Hepatic stellate cell (primary cell): ENCODE data around the gene GLI1.
A peak's percentile ranks its signal among the peaks of the same experiment; 100 is the strongest.
"Not testable (repeated sequence)": the region's sequence is repeated elsewhere in the genome, so short reads cannot be mapped to it uniquely, and the experiment has no call there.

Experiments used
- DNase-seq: peaks from one replicate; pipeline ENCODE4 v3.0.0; 2011; ENCODE audit warnings: low spot score

Gene GLI1

DNA sequence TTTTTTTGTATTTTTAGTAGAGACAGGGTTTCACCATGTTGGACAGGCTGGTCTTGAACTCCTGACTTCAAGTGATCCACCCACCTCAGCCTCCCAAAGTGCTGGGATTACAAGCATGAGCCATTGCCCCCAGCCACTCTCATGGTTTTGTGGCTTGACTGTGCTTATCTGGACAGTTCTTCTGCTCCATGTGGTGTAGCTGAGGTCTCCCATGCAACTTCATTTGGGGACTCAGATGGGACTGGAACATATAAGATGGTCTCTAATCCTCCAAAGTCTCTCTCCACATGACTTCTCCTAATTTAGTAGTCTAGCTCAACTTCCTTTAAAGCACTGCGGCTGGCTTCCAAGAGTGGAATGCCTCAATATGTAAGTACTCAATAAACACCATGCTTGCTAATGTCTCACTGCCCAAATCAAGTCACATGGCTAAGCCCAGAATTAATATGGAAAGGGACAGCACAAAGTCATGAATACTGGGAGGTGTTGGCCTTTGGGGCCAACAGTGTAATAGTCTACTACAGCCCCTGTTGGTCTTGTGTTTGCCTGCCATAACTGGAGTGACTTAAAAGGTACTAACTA, 17.6 kb upstream of the GLI1 start:
- DNase-seq, result no peak

DNA sequence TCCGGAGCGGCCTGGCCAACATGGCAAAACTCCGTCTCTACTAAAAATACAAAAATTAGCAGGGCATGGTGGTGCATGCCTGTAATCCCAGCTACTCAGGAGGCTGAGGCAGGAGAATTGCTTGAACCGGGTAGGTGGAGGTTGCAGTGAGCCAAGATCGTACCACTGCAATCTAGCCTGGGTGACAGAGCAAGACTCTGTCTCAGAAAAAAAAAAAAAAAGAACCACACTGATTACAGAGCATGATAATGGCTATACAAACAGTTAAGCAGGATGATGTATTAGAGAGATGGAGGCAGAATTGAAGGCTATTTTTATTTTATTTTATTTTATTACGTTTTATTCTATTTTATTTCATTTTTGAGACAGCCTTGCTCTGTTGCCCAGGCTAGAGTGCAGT, 15.2 kb upstream of the GLI1 start:
- DNase-seq, result not testable (repeated sequence)

DNA sequence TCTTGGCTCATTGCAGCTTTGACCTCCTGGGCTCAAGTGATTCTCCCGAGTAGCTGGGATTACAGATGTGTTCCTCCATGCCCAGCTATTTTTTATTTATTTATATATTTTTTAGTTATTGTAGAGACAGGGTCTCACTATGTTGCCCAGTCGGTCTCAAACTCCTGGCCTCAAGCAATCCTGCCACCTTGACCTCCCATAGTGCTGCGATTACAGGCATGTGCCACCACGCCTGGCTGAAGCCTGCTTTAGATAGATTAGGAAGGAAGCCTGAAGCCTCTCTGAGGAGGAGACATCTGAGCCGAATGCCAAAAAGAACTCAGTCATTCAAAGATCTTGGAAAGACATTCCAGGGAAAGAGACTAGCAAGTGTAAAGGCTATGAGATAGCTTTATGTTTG, 14.8 kb upstream of the GLI1 start:
- no peak for DNase-seq

DNA sequence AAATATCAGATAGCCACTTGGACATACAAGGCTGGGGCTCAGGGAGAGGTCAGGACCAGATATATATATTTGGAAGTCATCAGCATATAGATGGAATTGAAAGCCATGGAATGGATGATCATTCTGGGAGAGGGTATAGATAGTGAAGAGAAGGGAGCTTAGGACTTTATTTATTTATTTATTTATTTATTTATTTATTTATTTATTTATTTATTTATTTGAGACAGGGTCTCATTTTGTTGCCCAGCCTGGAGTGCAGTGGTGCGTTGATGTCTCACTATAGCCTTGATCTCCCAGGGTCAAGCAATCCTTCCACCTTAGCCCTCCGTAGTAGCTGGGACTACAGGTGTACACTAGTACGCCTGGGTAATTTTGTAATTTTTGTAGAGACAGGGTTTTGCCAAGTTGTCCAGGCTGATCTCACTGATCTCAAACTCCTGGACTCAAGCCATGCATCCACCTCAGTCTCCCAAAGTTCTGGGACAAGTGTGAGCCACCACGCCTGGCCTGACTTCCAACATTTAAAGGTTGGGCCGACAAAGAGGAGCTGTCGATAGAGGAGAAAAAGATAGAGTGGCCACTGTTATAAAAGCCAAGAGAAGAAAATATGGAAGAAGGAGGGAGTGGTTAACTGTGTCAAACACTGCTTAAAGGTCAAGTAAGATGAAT, 13.2 kb upstream of the GLI1 start:
- no peak for DNase-seq

DNA sequence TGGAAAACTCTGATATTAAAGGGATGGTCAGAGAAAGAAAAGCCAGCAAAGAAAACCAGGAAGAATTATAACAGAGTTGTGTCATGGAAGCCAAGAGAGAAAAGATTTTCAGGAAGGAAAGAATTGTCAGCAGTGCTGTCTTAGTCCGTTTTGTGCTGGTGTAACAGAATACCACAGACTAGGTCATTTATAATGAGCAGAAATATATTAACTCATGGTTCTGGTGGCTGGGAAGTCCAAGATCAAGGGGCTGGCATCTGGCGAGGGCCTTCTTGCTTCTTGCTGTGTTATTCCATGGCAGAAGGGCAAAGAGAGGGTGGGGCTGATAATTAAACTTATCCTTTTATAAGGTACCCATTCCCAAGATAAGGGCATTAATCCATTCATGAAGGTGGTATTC, 10.9 kb upstream of the GLI1 start:
- DNase-seq, result no peak

DNA sequence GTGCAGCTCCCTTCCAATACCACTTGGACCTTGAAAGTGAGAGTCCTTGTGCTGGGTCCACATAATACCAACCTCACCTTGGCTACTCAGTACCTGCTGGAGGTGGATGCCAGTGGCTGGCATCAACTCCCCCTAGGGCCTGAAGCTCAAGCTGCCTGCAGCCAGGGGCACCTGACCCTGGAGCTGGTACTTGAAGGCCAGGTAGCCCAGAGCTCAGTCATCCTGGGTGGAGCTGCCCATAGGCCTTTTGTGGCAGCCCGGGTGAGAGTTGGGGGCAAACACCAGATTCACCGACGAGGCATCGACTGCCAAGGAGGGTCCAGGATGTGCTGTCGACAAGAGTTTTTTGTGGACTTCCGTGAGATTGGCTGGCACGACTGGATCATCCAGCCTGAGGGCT, 10.2 kb upstream of the GLI1 start:
- DNase-seq, result no peak

DNA sequence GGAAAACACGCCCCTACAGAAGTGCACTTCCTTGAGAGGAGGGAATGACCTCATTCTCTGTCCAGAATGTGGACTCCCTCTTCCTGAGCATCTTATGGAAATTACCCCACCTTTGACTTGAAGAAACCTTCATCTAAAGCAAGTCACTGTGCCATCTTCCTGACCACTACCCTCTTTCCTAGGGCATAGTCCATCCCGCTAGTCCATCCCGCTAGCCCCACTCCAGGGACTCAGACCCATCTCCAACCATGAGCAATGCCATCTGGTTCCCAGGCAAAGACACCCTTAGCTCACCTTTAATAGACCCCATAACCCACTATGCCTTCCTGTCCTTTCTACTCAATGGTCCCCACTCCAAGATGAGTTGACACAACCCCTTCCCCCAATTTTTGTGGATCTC, 9.5 kb upstream of the GLI1 start:
- no peak for DNase-seq

DNA sequence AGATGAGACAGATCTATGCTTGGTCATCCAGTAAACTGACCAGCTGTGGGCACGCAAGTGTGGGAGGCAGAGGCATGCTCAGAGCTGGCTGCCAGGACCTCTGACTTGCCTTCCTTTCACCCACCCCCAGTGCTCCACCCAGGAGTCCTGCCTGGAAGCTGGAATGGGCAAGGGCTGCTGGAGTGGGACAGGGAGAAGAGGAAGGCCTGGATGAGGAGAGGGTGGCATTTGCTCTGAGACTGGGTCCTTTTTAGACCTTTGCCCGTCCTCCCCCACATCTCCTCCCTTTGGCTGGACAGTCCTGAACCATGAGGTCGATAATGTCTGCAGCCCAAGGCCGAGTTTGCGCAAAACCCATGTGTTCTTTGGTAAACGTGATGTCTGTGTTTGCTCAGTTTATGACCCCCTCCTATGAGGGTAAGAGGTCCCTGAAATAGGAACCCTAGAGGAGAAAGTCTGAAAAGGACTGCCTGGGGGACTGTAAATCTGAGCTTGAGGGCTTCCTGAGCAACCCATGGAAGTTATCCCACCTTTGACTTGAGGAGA, 8.3 kb upstream of the GLI1 start:
- DNase-seq, result no peak

DNA sequence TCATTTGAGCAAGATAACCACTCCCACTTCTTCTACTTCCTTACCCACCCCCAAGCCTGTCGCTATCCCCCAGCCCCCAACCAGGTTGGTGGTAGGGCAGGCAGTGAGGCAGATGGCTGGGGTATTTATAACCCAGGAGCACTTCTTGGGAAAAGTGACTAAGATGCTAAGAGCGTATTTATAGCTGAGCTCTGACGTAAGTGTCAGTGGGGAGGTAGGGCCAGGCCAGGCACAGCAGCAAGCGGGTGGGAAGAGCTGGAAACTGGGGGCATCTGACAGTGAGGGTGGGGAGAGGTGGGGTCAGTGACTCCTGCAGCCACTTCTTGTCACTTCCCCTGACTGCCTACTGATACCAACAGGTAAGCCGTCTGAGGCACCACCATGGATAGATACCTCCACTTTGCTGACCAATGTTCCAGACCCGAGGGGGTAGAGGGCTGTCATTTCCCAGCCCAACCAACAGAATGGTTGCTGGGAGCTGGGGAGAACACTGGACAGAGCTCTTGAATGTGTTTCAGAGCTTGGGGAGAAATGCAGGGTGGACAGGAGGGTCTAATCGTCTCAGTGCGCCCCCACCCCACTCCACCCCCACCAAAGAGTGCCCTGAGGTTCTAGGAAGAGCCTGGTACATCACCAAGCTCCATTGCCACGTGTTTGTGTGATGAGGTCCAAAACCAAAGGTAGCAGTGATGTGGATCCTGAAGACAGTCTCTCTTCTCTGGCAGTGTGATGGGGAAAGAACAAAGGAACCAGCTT, 7.2 kb upstream of the GLI1 start:
- DNase-seq, result peak; percentile 77

DNA sequence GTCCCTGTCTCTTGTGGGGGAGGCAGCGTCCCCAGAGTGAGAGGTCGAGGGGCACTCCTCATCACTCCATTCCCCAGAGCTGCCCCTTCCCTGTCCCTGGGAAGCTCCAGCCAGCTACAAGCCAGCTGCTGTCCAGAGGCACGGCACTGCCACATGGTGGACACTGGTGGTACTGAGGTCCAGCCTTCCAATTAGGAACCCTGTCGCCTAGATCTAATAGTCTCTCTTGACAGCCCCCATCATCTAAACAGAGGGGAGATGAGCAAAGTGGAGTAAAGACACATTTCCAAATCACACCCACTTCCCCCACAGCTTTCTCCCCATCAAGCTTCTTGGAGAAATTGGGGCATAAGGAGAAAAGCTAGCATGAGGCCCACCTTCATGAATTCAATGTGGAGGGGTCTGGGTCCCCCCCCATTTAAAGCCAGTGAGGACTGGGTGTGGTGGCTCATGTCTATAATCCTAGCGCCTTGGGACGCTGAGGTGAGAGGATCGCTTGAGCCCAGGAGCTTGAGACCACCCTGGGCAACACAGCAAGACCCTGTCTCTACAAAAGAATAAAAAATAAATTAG, 6.6 kb upstream of the GLI1 start:
- peak; percentile 74 for DNase-seq

DNA sequence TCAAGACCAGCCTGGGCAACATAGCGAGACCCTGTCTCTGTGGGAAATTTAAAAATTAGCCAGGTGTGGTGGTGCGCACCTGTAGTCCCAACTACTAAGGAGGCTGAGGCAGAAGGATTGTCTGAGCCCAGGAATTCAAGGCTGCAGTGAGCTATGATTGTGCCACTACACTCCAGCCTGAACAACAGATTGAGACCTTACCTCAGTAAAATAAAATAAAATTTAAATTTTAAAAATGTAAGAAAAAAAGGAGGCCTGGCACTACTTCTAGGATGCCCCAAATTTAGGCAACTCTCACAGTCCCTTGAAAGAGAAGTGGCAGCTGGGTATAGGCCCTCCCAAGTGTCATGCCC, 5.4 kb upstream of the GLI1 start:
- DNase-seq, result no peak

DNA sequence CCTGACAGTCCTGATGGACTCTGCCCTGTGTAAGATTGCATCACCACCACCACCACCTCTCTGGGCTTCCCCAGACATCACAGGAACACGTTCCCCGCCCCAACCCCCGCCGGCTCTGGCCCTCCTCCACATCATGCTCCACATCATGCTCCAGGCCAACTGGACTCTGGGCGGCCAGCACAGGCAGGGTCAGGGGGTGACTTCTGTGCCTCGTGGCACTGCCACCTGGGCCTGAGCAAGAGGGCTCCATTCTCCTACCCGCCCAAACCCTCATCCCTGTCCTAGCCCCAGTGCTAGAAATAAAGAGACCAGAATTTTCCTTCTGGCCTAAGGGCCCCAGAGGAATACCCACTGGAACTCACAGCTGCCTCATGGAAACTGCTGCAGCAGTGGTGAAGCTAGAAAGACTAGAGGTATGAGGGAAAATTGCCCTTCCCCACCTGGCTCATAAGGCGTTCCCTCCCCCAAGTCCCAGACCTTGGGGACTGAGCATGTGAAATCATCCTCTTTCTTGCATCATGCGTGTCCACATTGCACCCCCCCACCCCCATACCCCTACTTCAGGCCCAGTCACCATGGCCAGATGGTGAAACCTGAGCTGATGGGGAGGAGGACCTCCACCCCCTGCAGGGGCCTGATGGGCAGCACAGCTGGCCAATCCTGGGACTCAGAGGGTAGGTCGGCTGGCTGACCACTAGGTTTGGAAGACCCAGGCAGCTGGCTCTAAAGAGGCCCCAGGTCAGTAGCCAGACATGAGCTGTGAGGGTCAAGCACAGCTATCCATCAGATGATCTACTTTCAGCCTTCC, 4.8 kb upstream of the GLI1 start, which contains the start of gene INHBE:
INHBE (plus strand) TSS at position 742 of the 808 bp plus-strand sequence. CDS start 230 bp downstream, outside the sequence.
- DNase-seq, result no peak

DNA sequence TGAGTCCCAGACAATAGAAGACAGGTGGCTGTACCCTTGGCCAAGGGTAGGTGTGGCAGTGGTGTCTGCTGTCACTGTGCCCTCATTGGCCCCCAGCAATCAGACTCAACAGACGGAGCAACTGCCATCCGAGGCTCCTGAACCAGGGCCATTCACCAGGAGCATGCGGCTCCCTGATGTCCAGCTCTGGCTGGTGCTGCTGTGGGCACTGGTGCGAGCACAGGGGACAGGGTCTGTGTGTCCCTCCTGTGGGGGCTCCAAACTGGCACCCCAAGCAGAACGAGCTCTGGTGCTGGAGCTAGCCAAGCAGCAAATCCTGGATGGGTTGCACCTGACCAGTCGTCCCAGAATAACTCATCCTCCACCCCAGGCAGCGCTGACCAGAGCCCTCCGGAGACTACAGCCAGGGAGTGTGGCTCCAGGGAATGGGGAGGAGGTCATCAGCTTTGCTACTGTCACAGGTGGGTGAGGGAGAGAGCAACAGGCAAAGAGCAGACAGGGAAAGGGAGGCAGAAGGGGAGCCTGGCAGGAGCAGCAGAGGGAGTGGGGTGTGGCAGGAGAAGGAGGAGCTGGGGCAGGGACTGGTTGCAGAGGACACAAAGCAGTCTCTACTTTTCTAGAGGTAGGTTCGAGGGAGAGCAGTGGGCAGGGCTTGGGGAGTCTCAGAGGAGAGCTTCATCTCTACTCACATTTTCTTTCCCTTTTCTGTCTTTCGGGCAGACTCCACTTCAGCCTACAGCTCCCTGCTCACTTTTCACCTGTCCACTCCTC, 4.0 kb upstream of the GLI1 start:
- no peak for DNase-seq

DNA sequence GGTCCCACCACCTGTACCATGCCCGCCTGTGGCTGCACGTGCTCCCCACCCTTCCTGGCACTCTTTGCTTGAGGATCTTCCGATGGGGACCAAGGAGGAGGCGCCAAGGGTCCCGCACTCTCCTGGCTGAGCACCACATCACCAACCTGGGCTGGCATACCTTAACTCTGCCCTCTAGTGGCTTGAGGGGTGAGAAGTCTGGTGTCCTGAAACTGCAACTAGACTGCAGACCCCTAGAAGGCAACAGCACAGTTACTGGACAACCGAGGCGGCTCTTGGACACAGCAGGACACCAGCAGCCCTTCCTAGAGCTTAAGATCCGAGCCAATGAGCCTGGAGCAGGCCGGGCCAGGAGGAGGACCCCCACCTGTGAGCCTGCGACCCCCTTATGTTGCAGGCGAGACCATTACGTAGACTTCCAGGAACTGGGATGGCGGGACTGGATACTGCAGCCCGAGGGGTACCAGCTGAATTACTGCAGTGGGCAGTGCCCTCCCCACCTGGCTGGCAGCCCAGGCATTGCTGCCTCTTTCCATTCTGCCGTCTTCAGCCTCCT, 3.4 kb upstream of the GLI1 start:
- DNase-seq, result no peak

DNA sequence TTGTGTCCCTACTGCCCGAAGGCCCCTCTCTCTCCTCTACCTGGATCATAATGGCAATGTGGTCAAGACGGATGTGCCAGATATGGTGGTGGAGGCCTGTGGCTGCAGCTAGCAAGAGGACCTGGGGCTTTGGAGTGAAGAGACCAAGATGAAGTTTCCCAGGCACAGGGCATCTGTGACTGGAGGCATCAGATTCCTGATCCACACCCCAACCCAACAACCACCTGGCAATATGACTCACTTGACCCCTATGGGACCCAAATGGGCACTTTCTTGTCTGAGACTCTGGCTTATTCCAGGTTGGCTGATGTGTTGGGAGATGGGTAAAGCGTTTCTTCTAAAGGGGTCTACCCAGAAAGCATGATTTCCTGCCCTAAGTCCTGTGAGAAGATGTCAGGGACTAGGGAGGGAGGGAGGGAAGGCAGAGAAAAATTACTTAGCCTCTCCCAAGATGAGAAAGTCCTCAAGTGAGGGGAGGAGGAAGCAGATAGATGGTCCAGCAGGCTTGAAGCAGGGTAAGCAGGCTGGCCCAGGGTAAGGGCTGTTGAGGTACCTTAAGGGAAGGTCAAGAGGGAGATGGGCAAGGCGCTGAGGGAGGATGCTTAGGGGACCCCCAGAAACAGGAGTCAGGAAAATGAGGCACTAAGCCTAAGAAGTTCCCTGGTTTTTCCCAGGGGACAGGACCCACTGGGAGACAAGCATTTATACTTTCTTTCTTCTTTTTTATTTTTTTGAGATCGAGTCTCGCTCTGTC, 2.7 kb upstream of the GLI1 start:
- DNase-seq, result no peak

DNA sequence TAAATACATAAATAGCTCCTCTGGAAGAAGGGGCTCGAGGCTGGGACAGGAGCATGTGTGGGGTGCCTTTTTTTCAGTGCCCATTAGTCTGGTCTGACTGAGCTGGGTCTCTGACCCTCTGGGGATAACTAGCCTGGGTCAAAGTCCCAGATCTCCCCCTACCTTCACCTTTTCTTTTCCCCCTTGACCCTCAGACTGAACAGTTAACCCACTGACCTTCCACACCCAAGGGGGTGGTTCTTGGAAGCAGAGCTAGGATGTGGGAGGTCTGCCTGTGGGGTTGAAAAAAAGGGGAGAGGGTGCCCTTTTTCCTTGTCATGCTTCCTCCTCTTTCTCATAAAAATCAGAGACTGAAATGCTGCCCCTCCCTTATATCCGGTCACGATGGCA, 925 bp upstream of the GLI1 start:
- no peak for DNase-seq

DNA sequence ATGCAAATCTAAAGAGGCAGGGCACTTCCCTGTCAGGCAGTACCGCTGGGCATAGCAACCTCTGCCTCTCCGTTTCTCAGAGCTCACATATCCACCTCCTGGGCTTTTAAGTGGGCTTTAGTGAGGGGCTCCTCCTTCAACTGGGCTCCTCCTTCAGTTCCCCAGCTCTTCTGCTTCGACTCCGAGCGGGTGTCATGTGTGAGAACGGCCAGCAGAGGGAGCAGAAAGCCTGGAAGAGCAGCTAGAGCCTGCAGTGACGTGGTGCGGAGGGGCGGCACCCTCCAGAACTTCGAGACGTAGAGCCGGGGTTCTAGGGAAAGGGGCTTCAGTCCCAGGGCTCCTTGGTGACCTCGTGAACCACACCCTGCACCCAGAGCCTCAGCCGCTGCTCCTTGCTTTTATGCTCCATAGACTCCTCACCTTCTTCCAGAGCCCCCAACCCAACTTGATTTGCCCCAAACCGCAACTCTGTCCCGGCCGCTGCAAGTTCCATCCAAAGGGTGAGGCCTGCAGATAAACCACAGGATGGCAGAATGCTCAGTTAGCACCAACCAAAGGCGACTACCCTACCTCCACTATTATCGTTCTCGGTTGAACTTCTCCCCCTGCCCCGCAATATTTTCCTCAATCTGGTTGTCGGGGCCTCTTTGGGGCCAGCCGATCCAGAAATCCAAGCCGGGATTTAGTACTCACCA, 383 bp upstream of the GLI1 start:
- peak; percentile 89 for DNase-seq

DNA sequence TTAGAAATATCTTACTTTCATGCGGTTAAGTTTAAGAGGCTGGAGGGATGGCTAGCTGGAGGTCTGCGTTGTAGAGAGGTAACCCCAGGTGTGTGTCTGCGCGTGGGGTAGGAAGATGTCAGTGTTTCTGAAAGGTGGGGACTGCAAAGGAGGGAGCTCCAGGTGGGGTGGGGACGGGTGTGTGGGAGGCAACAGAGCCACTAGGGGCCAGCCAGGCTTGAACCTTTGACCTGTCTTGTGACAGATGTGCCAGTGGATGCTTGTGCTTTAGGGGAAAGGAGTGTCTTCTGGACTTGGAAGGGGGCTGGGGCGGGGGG, 841 bp downstream of the GLI1 start:
- no peak for DNase-seq

DNA sequence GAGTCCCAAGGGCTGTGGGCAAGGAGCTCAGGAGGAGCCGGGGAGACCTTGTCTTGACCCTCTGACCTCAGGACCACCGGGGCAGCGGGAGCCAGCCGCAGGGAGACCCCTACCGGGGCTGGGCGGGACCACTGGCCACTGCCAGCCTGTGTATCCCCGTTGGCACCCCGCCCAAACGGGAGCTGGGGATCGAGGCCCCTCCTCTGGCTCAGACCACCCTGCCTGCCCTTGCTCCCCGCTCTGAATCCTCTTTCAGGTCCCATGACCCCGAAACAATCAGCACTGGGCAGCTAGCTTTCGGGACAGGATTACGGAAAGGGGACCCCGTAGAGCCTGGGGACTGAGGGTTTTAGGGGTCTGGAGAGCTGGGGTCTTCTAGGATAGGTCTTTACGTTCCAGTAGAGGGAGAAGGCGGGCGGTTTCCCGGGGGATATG, 1.3 kb downstream of the GLI1 start:
- no peak for DNase-seq
